GM23248 (cell line): ENCODE data around the gene UBE3B. TPM values are rescaled to one million over a fixed set of nuclear protein-coding genes. Genes with fewer than 3 reads are reported as not detected.

Source experiments
- DNase-seq: peaks from one replicate; pipeline ENCODE4 v3.0.0-alpha.2; 2015
- H2AFZ ChIP-seq: fragments of 200-600 bp; sonication (generic); 2 replicates; pipeline ENCODE4 v1.6.1; 2016; ENCODE audit warnings: antibody characterized with exemption
- H3F3A ChIP-seq: fragments of 200-600 bp; sonication (generic); 2 replicates; pipeline ENCODE4 v1.6.1; 2016; ENCODE audit warnings: mild to moderate bottlenecking, antibody characterized with exemption, mixed run types; ENCODE audit not compliant: insufficient read depth
- H3K27ac ChIP-seq: fragments of 200-600 bp; sonication (generic); 2 replicates; pipeline ENCODE4 v1.5.1; 2016; ENCODE audit warnings: mild to moderate bottlenecking
- H3K27me3 ChIP-seq: fragments of 200-600 bp; sonication (generic); replicated peaks from 2 replicates; pipeline ENCODE4 v1.6.1; 2016; ENCODE audit warnings: mild to moderate bottlenecking; ENCODE audit not compliant: insufficient read depth
- H3K36me3 ChIP-seq: fragments of 200-600 bp; sonication (generic); 2 replicates; pipeline ENCODE4 v1.6.1; 2016; ENCODE audit warnings: low read depth, mild to moderate bottlenecking
- H3K4me1 ChIP-seq: fragments of 200-600 bp; sonication (generic); 2 replicates; pipeline ENCODE4 v1.6.1; 2016; ENCODE audit warnings: mild to moderate bottlenecking; ENCODE audit not compliant: insufficient read depth
- H3K4me2 ChIP-seq: fragments of 200-600 bp; sonication (generic); one replicate; pipeline ENCODE4 v1.6.1; 2016; ENCODE audit warnings: mild to moderate bottlenecking; ENCODE audit not compliant: unreplicated experiment
- H3K4me3 ChIP-seq: fragments of 200-600 bp; sonication (generic); 2 replicates; pipeline ENCODE4 v1.5.1; 2016; ENCODE audit warnings: mild to moderate bottlenecking
- H3K79me2 ChIP-seq: fragments of 200-600 bp; sonication (generic); 2 replicates; pipeline ENCODE4 v1.6.1; 2016; ENCODE audit warnings: mild to moderate bottlenecking; ENCODE audit not compliant: insufficient read depth
- H3K9ac ChIP-seq: fragments of 200-600 bp; sonication (generic); 2 replicates; pipeline ENCODE4 v1.6.1; 2016; ENCODE audit warnings: mild to moderate bottlenecking
- H3K9me2 ChIP-seq: fragments of 200-600 bp; sonication (generic); 2 replicates; pipeline ENCODE4 v1.6.1; 2016; ENCODE audit warnings: mixed run types, mild to moderate bottlenecking, moderate library complexity; ENCODE audit not compliant: insufficient read depth
- H3K9me3 ChIP-seq: fragments of 200-600 bp; sonication (generic); one replicate; pipeline ENCODE4 v1.6.1; 2017; ENCODE audit warnings: low read depth
- H4K20me1 ChIP-seq: fragments of 200-600 bp; sonication (generic); 2 replicates; pipeline ENCODE4 v1.6.0; 2016; ENCODE audit not compliant: insufficient read depth
- EZH2 ChIP-seq: fragments of 200-600 bp; sonication (generic); IDR thresholded peaks from 2 replicates; pipeline ENCODE4 v1.6.1; 2018; ENCODE audit warnings: antibody characterized with exemption, mild to moderate bottlenecking; ENCODE audit not compliant: insufficient read depth, poor library complexity, severe bottlenecking
- EZH2phosphoT487 ChIP-seq: fragments of 200-600 bp; sonication (generic); IDR thresholded peaks from 2 replicates; pipeline ENCODE4 v1.6.1; 2018; ENCODE audit warnings: antibody characterized with exemption, moderate library complexity, mild to moderate bottlenecking, low read depth; ENCODE audit not compliant: insufficient read depth
- WGBS, 2 experiments: methylation state at CpG; one replicate each; pipeline ENCODE4 v1.1.6; 2015 to 2017; ENCODE audit warnings: low lambda C conversion rate in 2 of 2, low coverage in 1 of 2; ENCODE audit errors: missing lambda C conversion rate in 2 of 2; 5-methylcytosine and 5-hydroxymethylcytosine counted together
- in situ Hi-C: fragments of 300-500 bp; cut with MboI; formaldehyde crosslinking; loops from 2 replicates; pipeline ENCODE4 v1.15.0; 2020
- polyA plus RNA-seq: library from polyadenylated mRNA; unstranded; fragments of >200 nt; fragmentation: Nextera tagmentation; extraction: Ambion mirVana; gene quantifications from 2 replicates; pipeline ENCODE4 v1.2.1, GENCODE V29; 2016
- total RNA-seq: library from RNA; depleted of rRNA; stranded (reverse); fragments of >200 nt; shearing (Covaris generic); gene quantifications from 2 replicates; pipeline ENCODE4 v1.2.3, GENCODE V29; 2014

Gene UBE3B
- total and polyA plus RNA-seq, 2 experiments from 2014 or later, result 32.0 to 38.3 TPM

DNA sequence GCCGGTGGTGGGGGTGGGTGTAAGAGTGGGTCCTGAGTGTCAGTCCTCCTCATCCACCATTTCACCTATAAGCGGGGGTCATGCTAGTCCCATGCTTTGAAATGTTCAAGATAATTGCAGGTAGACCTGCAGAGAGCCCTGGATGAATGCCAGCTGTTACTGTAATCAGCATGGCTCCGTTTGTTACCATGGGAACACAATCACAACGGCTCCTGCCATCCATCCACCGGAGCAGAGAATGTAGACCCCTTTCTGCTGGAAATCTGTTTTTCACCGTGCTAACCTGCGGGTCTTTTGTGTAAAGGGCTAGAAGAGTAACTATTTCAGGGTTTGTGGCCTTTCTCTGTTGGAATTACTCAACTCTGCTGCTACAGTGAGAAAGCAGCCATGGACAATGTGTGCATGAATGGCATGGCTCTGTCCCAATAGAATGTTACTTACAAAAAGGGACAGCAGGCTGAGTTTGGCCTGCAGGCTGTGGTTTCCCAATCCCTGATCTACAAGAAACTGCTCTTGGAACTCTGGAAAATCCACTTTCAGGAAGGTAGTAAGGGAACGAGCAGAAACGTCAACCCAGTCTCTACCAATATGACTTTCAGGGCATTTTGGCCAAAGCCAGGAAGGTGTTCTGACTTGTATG is 36.5 kb upstream of the UBE3B start:
- no peak overlapping the region for H2AFZ ChIP-seq
- no peak overlapping the region for H3K4me3 ChIP-seq
- H3K79me2 ChIP-seq, result peaks cover 26% of the 10 kb centered on the region
- H3K4me1 ChIP-seq, result peaks cover 37% of the 10 kb centered on the region
- no peak overlapping the region for H3K4me2 ChIP-seq
- H3K9me2 ChIP-seq, result no peaks in the 10 kb centered on the region
- in situ Hi-C loops, result no loop called here
- WGBS, 2 experiments, result 60 to 62% methylated on average over 9 of the region's 9 CpGs
- no peak overlapping the region for H3K9ac ChIP-seq
- H3K9me3 ChIP-seq, result no peaks in the 10 kb centered on the region
- peaks cover 27% of the 10 kb centered on the region for H3F3A ChIP-seq
- no peak for TF ChIP-seq EZH2
- no peak for TF ChIP-seq EZH2phosphoT487
- DNase-seq, result no peak
- H3K27ac ChIP-seq, result no peak overlapping the region
- H3K36me3 ChIP-seq, result peaks cover 4% of the 10 kb centered on the region; the same call in 1 of the 2 replicates
- no peaks in the 10 kb centered on the region for H4K20me1 ChIP-seq
- no peaks in the 10 kb centered on the region for H3K27me3 ChIP-seq

GRCh38 chr12:109443794-109444193 is 33.6 kb upstream of the UBE3B start:
- Histone ChIP-seq H3K4me1 (peaks cover 30% of the 10 kb centered on the region), H3K27me3 (no peaks in the 10 kb centered on the region), H3K36me3 (peaks cover 24% of the 10 kb centered on the region), H3K79me2 (peaks cover 54% of the 10 kb centered on the region), H3K4me3 (no peak overlapping the region), H3K9me2 (no peaks in the 10 kb centered on the region), H2AFZ (no peak overlapping the region), H3K4me2 (no peak overlapping the region), H4K20me1 (no peaks in the 10 kb centered on the region; the same call in 1 of the 2 replicates), H3K9ac (0 out of 2 replicates have a peak overlapping the region, but pooled peaks have one; percentile 54), H3K27ac (peak overlapping the region; percentile 74), H3F3A (peaks cover 33% of the 10 kb centered on the region), H3K9me3 (no peaks in the 10 kb centered on the region)
- peak; percentile 47 for DNase-seq
- in situ Hi-C loops, result no loop called here
- TF ChIP-seq EZH2phosphoT487, result no peak
- no peak for TF ChIP-seq EZH2
- 47 to 54% methylated on average over 5 of the region's 5 CpGs for WGBS, 2 experiments

- Histone ChIP-seq H3K9me3 (no peaks in the 10 kb centered on the region), H3K36me3 (peaks cover 28% of the 10 kb centered on the region), H3K27ac (peak overlapping the region; percentile 74), H3F3A (peaks cover 33% of the 10 kb centered on the region), H3K79me2 (peaks cover 59% of the 10 kb centered on the region), H2AFZ (no peak overlapping the region), H3K9me2 (no peaks in the 10 kb centered on the region), H3K4me3 (no peak overlapping the region), H4K20me1 (no peaks in the 10 kb centered on the region; the same call in 1 of the 2 replicates), H3K4me1 (peaks cover 34% of the 10 kb centered on the region), H3K4me2 (no peak overlapping the region), H3K27me3 (no peaks in the 10 kb centered on the region), H3K9ac (peak overlapping the region; percentile 54; the same call in 1 of the 2 replicates)
- TF ChIP-seq EZH2 (no peak), EZH2phosphoT487 (no peak)
- 46 to 52% methylated on average over 6 of the region's 6 CpGs for WGBS, 2 experiments
- in situ Hi-C loops, result no loop called here
- DNase-seq, result no peak
These were observed 33.2 kb upstream of the UBE3B start for GRCh38 chr12:109444259-109444658.

GRCh38 chr12:109445191-109445609 is 32.2 kb upstream of the UBE3B start:
- H3K27ac ChIP-seq, result peak overlapping the region; percentile 74
- in situ Hi-C loops, result no loop called here

More at GRCh38 chr12:109445191-109445609, 32.2 kb upstream of the UBE3B start:
- Histone ChIP-seq H3K9me3 (no peaks in the 10 kb centered on the region), H3K9ac (peak overlapping the region; percentile 54), H3K27me3 (no peaks in the 10 kb centered on the region), H4K20me1 (no peaks in the 10 kb centered on the region; the same call in 1 of the 2 replicates), H2AFZ (no peak overlapping the region), H3K36me3 (peaks cover 34% of the 10 kb centered on the region), H3K79me2 (peaks cover 68% of the 10 kb centered on the region), H3K4me2 (peak overlapping the region; percentile 26), H3K4me3 (no peak overlapping the region), H3K4me1 (peaks cover 35% of the 10 kb centered on the region), H3F3A (peaks cover 39% of the 10 kb centered on the region), H3K9me2 (no peaks in the 10 kb centered on the region)
- DNase-seq, result peak; percentile 80
- 57 to 58% methylated on average over 2 of the region's 2 CpGs for WGBS, 2 experiments
- no peak for TF ChIP-seq EZH2phosphoT487
- no peak for TF ChIP-seq EZH2
